B cell (primary cell): Measurements from ENCODE around the gene GATAD2A.

Experiments used
- CTCF ChIP-seq: fragments of 200-600 bp; IDR thresholded peaks from one replicate; pipeline ENCODE4 v1.8.0; 2022; ENCODE audit warnings: antibody characterized with exemption, mild to moderate bottlenecking
- EZH2 ChIP-seq: IDR thresholded peaks from 2 replicates; pipeline ENCODE4 v1.6.1; 2012; ENCODE audit warnings: borderline replicate concordance, low read depth, mild to moderate bottlenecking, moderate library complexity, low read length; ENCODE audit not compliant: insufficient read depth, poor library complexity, severe bottlenecking

GRCh38 chr19:19460258-19460731 is 54.8 kb downstream of the GATAD2A start:
- TF ChIP-seq CTCF (no peak), EZH2 (no peak)
